ENCODE measurements around the gene KRT83.
"Not testable (repeated sequence)": the region's sequence is repeated elsewhere in the genome, so short reads cannot be mapped to it uniquely, and the experiment has no call there.

KRT83 gene

DNA sequence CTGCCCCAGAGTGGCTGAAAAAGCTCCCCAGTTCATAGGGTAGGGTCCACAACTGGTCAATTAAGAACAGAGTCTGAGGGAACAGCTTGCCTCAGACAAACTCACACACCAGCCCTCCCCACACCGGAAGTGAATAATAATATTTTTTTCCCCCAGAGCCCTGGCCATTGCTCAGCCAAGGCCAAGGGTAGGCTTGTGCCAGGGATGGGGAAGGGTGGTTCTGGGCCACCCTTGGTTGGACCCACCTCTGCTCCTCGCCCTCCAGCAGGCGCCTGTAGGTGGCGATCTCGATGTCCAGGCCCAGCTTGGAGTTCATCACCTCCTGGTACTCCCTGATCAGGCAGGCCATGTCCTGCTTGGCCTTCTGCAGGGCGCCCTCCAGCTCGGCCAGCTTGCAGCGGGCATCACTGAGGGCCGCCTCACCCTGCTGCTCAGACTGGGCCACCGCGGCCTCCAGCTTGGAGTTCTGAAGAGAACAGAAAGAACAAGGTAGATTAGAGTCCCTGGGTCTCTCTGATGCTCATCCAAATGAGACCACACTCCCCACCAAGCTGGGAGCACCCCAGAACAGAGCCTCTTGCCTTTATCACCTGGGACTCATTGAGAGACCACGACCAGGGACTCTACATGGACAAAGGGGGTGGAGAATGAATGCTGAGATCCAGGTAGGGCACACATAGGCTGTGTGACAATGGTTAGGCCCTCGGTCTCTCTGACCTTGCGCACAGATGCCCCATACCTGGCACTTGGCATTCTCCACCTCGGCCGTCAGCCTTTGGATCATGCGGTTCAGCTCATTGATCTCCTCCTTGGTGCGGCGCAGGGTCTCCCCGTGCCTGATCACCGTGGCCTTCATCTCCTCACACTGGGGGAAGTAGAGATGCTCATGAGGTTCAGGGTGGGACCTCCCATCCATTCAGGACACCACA, 34.1 kb downstream of the KRT83 start:
- DNase-seq (ENCODE audit: low read depth) = not testable (repeated sequence)

DNA sequence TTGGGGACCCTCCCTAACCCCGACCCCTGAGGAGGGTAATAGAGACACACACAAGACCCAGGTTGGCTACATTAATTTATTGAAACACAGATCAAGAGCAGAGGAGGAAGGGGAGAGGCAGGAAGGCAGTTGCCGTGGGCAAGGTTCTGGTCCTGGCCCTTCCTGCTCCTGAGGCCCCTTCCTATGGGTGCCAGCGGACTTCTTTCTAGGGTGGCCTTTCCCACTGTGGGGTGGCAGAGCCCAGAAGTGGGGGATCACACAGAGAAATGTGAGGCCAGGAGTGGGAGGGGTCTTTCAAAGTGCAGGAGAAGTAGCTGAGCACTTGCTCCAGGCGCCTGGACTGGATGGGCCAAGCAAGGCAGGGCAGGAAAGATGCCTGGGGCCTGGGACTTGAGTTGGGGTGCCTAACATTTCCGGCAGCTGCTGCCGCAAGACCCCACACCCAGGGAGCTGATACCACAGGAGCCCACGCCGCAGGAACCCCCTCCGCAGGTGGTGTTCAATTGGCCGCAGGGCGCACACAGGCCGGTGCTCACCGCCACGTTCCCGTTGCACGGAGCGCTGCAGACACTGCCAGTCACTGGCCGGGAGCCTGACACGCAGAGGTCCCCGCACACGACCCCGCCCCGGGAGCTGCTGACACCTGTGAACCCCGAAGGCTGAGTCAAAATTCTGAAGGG, 35.2 kb downstream of the KRT83 start:
- DNase-seq (ENCODE audit: low read depth) = no peak

DNA sequence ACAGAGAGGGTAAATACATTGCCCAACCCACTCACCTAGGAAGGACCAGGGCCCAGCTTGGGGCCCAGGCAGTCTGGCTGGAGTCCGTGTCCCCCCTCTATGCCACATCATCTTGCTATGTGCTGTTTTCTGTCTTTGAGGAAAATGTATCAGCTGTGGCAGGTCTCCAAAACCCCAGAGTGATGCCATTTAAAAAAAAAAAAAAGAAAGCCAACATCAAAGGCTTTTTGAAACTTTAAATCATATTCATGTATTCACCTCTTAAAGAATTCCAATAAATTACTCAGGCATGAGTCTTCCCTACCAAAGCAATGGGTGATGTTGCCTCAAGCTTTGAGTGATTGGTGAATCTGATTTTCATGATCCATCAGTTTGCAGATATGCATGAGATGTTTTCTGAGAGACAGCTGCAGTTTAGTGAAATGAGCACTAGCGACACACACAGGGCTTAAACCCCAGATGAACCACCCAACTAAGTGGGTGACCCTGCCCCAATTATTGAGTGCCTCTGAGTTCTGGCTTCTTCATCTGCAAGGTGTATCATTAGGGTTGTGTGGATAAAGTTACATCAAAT, 35.9 kb downstream of the KRT83 start:
- no peak for DNase-seq (ENCODE audit: low read depth)

DNA sequence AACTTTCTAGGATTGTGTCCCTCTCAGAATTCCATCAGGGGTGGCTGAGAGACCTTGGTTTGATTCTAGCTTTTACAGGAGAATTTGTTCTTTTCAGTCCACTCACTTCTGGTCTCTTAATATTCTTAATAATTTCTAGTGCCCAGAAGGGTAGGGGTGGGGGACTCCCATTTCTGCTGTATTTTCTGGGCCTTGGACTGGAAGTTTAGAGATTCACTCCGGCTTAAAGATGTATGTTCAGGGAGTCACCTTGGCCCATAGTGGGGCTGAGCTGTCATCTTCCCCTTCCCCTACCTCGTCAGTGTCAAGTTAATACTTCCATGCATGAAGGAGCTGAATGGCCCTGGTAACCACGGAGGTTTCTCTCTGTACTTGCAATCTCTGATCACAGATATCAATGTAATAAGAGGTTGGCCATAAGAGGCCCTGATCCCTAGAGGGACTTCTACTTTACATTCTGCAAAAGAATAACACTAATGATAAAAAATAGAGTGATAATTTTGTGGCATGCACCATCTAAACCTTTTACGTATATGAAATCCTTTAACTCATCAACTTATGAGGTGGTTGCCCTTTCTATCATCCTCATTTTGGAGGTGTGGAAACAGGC, 36.5 kb downstream of the KRT83 start:
- no peak for DNase-seq (ENCODE audit: low read depth)

DNA sequence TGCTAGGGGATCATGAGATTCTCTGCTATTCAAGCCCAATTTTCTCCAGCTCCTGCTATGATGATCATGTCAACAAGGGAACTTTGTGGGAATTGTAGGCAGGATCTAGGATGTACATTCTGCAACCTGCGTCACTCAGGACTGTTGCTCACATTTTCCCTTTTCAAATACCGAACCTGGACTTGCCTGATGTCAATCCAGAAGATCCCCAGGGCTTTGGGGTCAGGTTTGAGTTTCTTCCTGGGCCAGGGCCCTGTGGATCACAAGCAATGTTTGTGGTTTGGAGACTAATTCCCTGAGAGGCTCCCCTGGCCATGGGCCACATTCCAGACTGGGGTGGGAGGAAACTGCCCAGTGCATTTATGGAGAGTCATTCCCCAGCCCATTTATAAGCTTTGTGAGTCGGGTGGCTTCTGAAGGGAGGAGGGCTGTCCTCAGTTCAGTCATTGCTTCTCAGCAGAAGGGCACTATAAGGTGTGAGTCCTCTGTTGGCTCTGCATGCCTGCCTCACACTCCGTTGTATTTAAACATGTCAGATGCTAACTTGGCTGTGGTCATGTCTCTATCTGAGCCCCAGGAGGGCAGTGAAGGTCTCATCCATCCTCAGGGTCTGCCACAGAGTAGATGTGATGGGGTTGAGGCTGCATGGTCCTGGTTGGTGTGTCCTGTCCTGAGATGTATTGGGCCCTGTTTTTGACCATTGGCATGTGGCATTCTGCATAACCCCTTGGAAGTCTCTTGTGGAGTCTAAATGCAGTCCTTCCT, 40.2 kb downstream of the KRT83 start:
- DNase-seq (ENCODE audit: low read depth) = no peak

DNA sequence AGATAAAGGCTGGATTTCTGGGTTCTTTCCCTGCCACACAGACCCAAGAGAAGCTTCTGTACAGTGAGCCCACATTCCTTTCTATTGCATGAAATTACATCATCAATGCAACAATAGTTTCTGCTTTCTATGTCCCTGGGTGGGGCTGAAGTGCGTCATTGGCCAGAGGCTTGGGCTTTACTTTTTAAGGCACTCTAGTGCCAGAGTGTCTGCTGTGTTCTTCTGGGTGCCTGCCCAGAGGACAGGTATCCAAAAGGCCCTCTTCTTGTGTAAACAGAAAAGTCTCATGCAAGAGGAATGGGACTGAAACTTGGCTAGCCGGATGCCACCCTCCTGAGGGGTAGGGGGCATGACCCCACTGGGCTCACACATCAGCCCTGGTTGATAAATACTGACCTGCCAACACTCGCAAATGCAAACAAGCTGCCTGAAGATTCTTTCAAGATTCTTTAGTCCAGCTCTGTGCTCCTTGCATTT, 40.8 kb downstream of the KRT83 start:
- no peak for DNase-seq (ENCODE audit: low read depth)

DNA sequence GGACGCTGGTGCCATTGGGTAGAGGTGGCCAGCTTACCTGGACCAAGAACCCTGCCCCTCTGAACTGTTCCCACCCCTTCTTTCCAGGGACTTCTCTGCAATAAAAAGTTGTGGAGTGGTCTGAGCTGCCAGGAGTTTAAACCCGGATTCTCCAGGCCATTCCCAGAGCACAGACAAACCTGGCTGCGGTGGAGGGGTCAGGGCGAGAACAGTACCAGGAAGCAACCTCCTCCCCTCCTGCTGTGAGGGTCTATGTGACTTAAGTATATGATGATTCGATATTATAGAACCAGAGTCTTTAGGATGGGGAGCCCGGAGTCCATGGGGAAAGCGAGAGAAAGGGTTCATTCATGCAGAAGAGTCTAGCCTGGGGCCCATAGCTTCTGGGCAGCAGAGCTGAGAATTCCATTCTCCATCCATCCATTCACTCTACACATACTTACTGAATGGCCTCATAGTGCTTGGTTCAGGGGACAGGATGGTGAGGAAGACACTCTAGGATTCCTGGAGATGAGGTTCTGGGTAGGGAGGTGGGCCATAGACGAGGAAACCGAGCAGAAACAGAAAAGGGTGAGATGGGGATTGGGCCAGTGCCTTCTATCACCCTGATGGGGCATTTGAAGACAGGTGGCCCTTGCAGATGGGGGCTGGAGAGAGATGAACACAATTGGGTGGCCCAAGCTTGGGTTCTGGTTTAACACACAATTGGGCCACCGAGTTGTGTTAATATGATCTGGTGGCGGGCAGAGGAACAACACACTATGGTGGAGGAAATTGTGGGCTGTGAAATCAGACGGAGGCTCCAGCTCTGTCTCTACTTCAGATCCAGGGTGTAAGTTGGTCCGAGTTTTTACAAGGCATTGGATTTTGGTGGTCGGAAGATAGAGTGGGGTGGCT, 41.5 kb downstream of the KRT83 start:
- DNase-seq (ENCODE audit: low read depth) = no peak

DNA sequence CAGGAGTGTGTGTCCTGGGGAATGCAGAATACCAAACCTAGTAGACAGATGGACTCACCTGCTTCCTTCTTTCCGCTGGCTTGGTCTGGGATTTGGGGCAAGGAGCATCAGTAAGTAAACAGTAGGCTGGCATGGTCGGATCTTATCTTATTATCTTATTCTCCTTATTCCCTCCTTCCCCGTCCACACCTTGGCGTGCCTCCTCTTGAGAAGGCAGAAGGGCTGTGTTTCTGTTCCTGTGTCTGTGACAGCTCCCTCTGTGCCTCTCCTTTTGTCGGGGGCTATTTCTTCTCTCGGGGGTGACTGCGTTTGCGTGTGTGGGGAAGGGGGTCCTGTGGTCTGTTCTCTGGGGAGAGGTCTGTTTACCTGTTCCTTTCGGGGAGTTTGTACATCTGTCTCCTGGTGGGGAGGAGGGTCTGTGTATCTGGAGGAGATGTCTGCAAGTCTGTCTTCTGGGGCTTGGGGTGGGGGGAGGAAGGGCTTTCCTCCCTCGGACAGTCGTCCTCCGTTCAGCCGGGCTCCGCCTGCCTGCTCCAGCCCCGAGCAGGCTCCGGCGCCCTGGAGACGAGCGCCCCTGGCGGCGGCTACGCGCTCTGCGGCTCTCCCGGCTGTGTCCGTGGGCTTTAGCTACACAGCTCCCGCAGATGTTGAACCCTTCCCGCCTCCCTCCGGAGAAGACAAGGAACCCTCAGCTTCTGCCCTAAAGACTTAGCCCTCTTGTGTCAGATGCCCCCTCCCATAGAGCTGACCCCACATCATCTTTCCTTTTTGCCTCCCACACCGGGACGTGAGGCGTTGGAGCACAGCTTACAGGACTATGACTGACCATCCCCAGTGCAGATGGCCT, 42.4 kb downstream of the KRT83 start:
- DNase-seq (ENCODE audit: low read depth) = peak; percentile 66

DNA sequence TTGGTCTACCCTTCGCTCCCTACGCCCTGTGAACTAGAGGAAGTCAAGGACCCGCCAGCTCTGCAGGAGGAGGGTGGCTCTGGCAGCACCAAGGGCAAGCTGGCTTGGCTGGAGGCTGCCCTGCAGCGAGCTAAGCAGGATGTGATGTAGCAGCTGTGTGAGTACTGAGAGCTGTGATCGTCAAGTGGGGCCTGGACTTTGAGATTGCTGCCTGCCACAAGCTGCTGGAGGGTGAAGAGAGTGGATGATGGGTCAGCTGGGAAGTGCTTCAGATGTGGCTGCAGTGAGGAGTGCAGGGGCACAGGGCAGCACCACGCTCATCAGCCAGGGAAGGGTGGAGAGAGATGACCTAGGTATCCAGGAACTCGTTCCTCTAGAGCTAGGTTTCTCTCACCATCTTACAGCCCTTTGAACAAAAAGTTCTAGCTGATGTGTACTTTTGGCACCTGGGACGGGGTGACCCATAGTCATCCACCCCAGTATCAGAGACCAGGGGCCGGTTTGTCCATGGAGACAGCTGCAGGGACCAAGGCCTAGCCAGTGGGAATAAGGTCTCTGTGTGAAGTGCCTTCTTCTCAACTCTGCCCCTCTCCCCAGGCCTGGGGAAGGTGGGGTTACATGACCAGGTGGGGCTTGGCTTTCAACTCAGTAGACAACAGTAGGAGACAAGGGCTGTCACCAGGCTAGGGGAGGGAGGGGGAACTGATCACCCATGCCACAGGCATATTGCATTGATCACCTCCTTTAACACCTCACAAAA, 43.5 kb downstream of the KRT83 start:
- DNase-seq (ENCODE audit: low read depth) = no peak

DNA sequence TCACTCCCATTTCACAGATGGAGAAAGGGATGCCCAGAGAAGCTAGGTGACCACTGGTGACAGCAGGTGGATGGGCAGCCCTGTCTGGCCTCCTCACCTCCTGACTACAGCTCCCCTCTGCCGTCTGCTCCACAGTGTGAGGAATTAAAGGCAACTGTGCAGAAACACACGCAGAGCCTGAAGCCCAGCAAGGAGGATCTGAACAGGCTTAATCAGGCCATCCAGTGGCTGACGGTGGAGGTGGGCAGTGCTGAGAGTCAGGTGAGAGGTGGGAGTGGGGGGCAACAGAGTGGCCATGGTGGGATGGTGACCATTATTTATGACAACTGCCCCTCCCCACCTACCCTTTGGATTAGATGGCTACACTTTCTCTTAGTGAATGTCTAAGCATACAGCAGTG, 45.5 kb downstream of the KRT83 start:
- DNase-seq (ENCODE audit: low read depth) = no peak

DNA sequence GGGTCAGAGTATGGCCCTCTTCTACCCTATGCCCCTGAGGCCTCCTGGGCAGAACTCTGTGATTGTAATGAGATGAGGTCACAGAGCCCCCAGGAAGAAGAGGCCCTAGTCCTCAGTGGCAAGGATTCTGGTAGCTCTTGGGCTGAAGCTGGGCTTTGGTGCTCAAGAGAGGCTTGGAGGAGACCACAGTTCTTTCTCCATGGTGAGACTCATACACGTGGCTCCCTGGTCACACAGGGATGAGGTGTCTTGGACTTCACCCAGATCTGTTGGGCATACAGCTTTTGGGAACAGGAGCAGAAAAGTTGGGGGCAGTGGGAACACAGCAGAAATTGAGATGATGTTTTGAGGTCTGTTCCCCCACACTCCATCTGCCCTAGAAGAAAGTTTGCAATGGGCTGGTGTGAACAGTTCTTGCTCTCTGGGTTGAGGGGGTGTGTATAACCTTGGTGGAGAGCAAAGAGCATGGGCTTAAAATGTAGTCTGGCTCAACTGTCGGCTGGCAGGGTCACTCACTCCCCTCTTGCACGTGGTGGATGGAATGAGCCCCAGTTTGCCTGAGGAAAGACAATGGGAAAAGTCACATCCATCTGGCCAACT, 46.6 kb downstream of the KRT83 start, which contains the start of gene KRT86:
TSS of gene KRT86 (plus strand) at position 125 of the 600 bp plus-strand sequence. CDS start 27,272 bp downstream, outside the sequence.
- DNase-seq (ENCODE audit: low read depth) = no peak

DNA sequence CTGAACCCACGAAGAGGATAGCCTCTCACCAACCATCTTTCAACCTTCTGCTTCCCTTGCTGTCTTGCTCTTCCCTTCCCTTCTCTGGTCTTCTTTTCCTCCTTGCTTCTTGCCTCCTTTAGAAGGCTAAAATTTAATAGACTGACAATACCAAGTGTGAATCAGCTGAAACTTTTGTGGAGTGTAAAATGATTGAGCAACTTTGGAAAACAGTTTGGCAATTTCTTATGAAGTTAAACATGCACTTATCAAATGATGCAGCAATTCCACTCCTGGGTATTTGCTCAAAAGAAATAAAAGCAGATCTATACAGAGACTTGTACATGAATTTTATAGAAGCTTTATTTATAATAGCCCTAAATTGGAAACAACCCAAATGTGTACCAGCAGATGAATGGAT, 50.0 kb downstream of the KRT83 start:
- DNase-seq (ENCODE audit: low read depth) = no peak

DNA sequence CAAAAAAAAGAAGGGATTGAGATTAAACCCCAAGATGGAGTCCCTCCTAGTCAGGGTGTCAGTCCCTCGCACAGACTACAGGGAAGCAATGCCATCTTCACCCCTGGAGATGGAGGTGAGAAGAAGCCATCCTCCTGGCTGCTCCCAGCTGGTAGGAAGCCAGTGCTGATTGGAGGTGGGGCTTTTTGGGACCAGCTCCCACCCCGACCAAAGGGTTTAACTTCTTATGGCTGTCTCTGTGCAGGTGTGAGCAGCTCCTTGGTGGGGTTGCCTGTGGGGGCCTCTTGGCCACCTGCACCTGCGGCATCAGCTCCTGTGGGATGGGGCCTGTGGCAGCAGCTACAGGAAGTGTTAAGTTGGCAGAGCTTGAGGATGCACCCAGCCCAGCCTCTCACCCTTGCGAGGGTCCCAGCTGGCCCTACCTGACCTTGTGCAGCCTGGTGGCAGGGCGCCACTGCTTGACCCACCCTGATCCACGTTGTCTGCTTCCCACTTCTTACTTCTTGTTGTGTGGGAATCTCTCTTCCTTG, 50.6 kb downstream of the KRT83 start:
- no peak for DNase-seq (ENCODE audit: low read depth)

DNA sequence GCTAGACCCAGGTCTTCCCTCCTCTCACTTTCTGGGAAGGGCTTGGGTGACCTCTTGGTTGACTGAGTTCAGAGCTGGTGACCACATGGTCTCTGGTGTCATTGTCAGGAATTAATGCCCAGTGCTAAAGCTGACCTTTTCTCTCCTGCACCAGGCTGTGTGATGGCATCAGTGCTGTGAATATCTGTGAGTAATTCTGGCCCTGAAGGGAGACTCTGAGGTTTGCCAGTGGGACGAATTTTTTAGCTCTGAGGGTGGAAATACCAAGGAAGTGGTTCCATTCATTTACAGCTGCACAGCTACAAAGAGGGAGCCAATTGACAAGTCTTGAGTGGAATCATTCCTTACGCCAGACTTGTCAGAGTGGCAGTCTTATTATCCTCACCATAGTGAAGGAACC, 53.0 kb downstream of the KRT83 start:
- DNase-seq (ENCODE audit: low read depth) = no peak

DNA sequence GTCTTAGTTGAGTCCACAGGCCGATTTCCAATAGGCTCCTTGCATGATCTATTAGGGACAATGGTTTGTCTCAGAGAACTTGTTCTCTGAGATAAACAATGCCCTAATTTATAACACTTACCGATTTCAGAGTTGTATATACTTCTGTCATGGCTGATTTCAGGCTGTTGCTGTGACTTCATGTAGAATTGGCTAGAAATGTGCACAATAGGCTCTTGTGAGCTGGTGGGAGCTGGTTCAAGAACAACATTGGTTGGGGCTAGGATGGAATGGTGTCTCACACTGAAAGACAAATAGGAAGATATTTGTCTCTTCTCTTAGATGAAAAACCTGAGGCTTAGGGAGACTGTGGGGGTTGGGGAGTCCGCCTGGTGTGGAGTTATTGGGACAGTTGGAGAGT, 53.5 kb downstream of the KRT83 start:
- no peak for DNase-seq (ENCODE audit: low read depth)

DNA sequence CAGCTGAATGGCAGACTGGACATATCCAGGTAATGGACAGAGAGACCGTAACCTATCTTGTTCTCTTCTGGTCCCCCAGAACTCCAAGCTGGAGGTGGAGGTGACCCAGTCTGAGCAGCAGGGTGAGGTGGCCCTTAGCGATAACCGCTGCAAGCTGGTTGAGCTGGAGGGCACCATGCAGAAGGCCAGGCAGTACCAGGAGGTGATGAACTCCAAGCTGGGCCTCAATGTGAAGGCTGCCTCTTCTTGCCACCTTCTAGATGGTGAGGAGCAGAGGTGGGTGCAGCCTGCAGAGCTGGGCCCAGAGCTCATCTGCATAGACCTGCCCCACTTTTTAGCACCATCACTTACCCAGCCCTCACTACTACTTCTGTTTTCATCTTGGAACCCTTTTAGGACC, 53.9 kb downstream of the KRT83 start:
- DNase-seq (ENCODE audit: low read depth) = no peak

DNA sequence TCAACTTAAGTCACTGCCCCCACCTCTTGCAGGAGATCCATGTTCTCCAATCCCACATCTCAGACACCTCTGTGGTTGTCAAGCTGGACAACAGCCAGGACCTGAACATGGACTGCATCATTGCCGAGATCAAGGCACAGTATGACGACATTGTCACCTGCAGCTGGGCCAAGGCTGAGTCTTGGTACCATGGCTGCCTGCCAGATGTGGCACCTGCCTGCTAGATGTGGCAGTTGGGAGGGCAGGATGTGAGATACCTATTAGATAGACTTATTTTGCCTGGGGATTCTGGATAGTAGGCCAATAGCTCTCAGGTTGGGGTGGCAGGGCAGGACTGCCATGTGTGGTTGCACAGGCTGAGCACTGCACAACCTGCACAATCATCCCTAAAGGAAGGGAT, 54.7 kb downstream of the KRT83 start:
- no peak for DNase-seq (ENCODE audit: low read depth)

DNA sequence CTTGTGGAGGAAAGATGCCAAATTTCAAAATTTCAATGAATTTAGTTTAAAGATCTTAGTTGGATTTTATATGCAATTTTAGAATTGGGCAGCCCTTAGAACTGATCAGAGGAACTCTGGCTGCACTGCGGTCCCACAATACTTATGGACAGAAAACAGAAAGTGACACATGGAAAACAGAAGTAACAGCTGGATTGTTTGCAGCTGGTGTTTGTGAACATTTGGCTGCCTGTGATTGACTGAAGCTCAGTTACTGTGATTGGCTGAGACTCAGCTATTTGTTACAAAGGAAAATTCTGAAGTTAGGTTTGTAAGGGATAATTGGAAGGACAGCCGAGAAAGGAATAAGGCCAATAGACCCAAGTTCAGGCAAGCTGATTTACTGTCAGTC, 56.8 kb downstream of the KRT83 start:
- DNase-seq (ENCODE audit: low read depth) = no peak

Data from activated T-cell treated with anti-CD3 and anti-CD28 coated beads for 24 hours (primary cell).